Testis (tissue), 3 donors: ENCODE results near the gene PEX14. TPM values are rescaled to one million over a fixed set of nuclear protein-coding genes. Genes with fewer than 3 reads are reported as not detected.

Experiments used
- DNase-seq: peaks from one replicate; pipeline ENCODE4 v3.0.0-alpha.2; 2019
- H3K27ac ChIP-seq, 2 donors: fragments of 200-600 bp; sonication (generic); one replicate each; pipeline ENCODE4 v1.5.1; 2019
- H3K27me3 ChIP-seq: fragments of 200-600 bp; sonication (generic); one replicate; pipeline ENCODE4 v1.5.1; 2019
- H3K36me3 ChIP-seq: fragments of 200-600 bp; sonication (generic); one replicate; pipeline ENCODE4 v1.5.1; 2017; ENCODE audit warnings: low read depth; ENCODE audit errors: missing control alignments
- H3K4me1 ChIP-seq: fragments of 200-600 bp; sonication (generic); one replicate; pipeline ENCODE4 v1.5.1; 2019
- H3K4me3 ChIP-seq, 2 donors: fragments of 200-600 bp; sonication (generic); one replicate each; pipeline ENCODE4 v1.5.1; 2017 to 2019
- H3K9me3 ChIP-seq: fragments of 200-600 bp; sonication (generic); one replicate; pipeline ENCODE4 v1.5.1; 2017
- CTCF ChIP-seq, 3 experiments: fragments of 450-650 bp in 2 of 3; fragments of 200-600 bp in 1 of 3; sonication (generic) in 1 of 3; IDR thresholded peaks; one replicate each; pipeline ENCODE4 v1.5.1; 2016 to 2019; ENCODE audit warnings: antibody characterized with exemption in 3 of 3, mild to moderate bottlenecking in 2 of 3, moderate library complexity in 1 of 3
- POLR2A ChIP-seq: fragments of 450-650 bp; IDR thresholded peaks from one replicate; pipeline ENCODE4 v1.6.1; 2017; ENCODE audit warnings: antibody characterized with exemption, mild to moderate bottlenecking, moderate library complexity
- WGBS, 2 donors: methylation state at CpG; one replicate each; pipeline ENCODE4 v1.1.5; 2018; 5-methylcytosine and 5-hydroxymethylcytosine counted together
- intact Hi-C: fragments of 100-400 bp; cut with DNase I; formaldehyde crosslinking; loops from one replicate; pipeline ENCODE4 v1.15.1; 2023; ENCODE audit warnings: low total_unique reads
- polyA plus RNA-seq: library from polyadenylated mRNA; stranded (reverse); fragments of 350-450 nt; fragmentation: Illumina TruSeq; extraction: RNeasy Lipid Tissue Mini Kit (QIAGEN cat#74804); gene quantifications from one replicate; pipeline ENCODE4 v1.2.3, GENCODE V29; 2014; ENCODE audit warnings: low read depth, low replicate concordance; ENCODE audit not compliant: insufficient read depth
- total RNA-seq, 2 donors: library from RNA; depleted of rRNA; stranded (reverse); fragments of >200 nt; gene quantifications; one replicate each; pipeline ENCODE4 v1.2.3, GENCODE V29; 2016

PEX14 gene
- total and polyA plus RNA-seq, 3 donors from 2014 or later, result 28.6 to 39.8 (median 30.3) TPM

DNA sequence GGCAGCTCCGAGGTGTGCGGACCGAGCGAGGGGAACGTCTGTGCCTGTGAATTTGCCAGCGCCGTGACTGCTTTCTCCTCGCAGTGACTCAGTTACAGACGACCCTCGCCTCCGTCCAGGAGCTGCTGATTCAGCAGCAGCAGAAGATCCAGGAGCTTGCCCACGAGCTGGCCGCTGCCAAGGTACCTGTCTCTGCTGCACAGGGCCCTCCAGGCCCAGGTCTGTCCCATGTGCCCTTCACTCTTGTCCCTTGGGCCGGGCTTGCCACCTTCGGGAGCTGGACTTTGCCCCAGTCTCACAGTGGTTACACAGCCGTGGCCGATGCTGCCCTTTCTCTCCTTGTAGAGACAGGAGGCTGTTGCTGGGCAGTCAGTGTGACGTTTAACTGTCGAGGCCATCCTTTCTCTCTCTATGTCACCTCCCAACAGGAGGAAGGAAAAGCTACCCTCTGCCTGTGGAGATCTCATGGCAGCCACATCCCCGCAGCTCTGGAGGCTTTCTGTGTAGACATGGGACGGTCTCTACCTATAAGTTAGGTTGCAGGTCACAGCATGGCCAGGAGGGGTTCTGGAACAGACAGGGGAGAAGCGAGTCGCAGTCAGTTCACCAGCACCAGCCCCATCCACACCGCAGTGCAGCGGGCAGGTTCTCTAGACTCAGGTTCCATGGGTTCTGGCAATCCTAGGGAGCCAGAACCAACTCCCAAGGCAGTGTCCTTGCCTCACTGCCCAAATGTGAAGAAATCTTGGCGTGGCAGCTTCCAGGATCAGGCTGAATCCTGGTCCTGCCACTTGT lies 149.7 kb downstream of the PEX14 start:
- Histone ChIP-seq H3K27me3 (no peaks in the 10 kb centered on the region), H3K4me3 (no peak overlapping the region), H3K4me1 (no peaks in the 10 kb centered on the region), H3K36me3 (no peaks in the 10 kb centered on the region), H3K27ac (no peak overlapping the region), H3K9me3 (no peaks in the 10 kb centered on the region)
- intact Hi-C loops, result no loop called here
- DNase-seq, result no peak
- TF ChIP-seq CTCF (IDR thresholded peaks at IDR 0.05) (no peak), POLR2A (no peak)
- WGBS, 2 donors, result 91 to 96% methylated on average over 24 to 26 of the region's 26 CpGs

DNA sequence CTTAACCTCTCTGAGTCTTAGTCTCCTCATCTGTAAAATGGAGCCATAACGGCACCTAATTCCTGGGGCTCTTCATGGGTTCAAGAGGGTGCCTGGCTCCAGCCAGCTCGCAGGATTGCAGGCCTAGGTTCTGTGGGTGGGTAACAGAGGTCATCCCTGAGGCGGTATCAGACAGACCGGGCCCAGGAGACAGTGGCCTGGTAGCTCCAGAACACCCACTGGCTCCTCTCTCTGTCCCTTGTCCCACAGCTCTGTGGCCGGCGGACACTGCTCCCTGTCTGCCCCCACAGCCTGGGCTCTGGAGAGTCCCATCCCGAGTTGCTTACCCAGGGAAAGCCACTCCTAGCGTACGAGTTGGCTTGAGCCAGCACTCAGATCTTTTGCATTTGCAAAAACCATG lies 150.3 kb downstream of the PEX14 start:
- no peak overlapping the region for H3K27ac ChIP-seq
- no peaks in the 10 kb centered on the region for H3K9me3 ChIP-seq
- H3K27me3 ChIP-seq, result no peaks in the 10 kb centered on the region
- no peaks in the 10 kb centered on the region for H3K36me3 ChIP-seq
- no peaks in the 10 kb centered on the region for H3K4me1 ChIP-seq
- DNase-seq, result no peak
- no peak overlapping the region for H3K4me3 ChIP-seq
- TF ChIP-seq POLR2A (no peak), CTCF (IDR thresholded peaks at IDR 0.05) (no peak)
- intact Hi-C loops, result no loop called here
- WGBS, 2 donors, result 89 to 92% methylated on average over 7 to 9 of the region's 9 CpGs

DNA sequence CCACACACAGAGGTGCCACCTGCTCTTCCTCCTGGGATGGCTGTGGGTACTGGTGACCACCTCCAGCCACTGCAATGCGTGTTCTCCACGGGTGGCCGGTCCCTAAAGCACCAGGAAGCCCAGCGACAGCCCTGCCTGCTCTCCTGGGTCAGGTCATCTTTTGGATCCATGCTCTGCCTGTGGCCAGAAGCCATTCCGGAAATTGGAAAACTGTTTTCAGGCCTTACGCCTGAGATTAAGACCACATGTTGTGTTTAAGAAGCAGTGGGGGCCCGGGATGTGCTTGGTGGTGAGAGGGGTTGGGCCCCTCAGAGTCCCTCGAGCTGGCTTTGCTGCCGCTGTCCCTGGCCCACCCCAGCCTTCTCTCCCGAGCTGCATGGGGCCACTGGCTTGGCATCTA lies 150.8 kb downstream of the PEX14 start:
- intact Hi-C loops, result no loop called here
- DNase-seq, result no peak
- no peak for TF ChIP-seq POLR2A
- TF ChIP-seq CTCF (IDR thresholded peaks at IDR 0.05), result no peak
- no peaks in the 10 kb centered on the region for H3K9me3 ChIP-seq
- no peak overlapping the region for H3K4me3 ChIP-seq
- H3K27me3 ChIP-seq, result no peaks in the 10 kb centered on the region
- H3K4me1 ChIP-seq, result no peaks in the 10 kb centered on the region
- H3K36me3 ChIP-seq, result no peaks in the 10 kb centered on the region
- 83 to 86% methylated on average over 4 to 10 of the region's 10 CpGs for WGBS, 2 donors
- H3K27ac ChIP-seq, result no peak overlapping the region

DNA sequence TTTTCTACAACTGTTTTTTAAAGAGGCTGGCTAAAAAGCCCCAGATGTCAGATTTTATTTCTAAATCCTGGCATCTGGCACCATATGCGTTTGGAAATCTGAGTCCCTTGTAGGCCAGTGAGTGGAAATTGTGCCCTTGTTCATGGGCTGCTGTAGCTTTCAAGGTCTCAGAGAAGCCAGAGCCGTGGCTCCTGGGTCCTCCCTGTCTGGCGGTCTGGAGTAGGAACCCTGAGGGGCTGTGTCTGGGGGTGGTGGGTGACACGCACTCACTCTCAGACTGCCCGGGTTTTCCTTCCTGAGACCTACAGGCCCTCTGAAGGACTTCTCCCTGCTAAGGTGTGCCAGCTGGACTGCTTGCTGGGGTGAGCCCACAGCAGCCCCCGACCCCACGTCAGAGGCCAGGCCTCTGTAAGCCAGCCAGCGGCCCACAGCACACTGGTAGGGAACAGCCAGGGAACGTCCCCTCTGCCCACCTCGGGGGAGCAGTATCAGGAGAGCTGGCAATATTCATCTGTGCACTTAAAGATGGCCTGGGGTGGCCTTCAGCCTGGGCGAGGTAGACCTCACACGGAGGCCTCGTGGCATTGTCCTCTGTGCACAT lies 151.5 kb downstream of the PEX14 start:
- 87 to 90% methylated on average over 10 to 13 of the region's 13 CpGs for WGBS, 2 donors
- H3K27me3 ChIP-seq, result no peaks in the 10 kb centered on the region
- H3K27ac ChIP-seq, result no peak overlapping the region
- no peaks in the 10 kb centered on the region for H3K4me1 ChIP-seq
- no peak overlapping the region for H3K4me3 ChIP-seq
- no peaks in the 10 kb centered on the region for H3K9me3 ChIP-seq
- DNase-seq, result no peak
- no peak for TF ChIP-seq POLR2A
- TF ChIP-seq CTCF (IDR thresholded peaks at IDR 0.05), result no peak
- no peaks in the 10 kb centered on the region for H3K36me3 ChIP-seq
- intact Hi-C loops, result no loop called here
